ENCODE results near the gene ST13.

ST13 gene

DNA sequence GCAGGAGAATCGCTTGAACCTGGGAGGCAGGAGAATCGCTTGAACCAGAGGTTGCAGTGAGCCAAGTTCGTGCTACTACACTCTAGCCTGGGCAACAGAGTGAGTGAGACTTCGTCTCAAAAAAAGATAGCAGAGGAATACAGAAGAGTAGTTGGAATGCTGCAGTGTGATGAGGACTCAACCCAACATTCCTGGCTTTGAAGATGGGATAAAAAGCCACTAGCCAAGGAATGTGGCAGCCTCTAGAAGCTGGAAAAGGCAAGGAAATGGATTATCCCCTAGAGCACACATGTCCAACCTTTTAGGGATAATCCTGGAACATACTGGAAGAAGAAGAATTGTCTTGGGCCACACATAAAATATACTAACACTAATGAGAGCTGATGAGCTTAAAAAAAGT lies 51.2 kb downstream of the ST13 start:
- Histone ChIP-seq H4K91ac (ENCODE audit: low read depth, low read length) (no peak overlapping the region), H3K79me2 (ENCODE audit: control insufficient read depth, insufficient read depth, low read length, poor library complexity) (no peaks in the 10 kb centered on the region), H3K4me1 (ENCODE audit: control insufficient read depth in 1 of 2, insufficient read depth in 2 of 2, low read length in 2 of 2) (peaks cover 0 to 7% of the 10 kb centered on the region in 2 experiments), H3K36me3 (ENCODE audit: control insufficient read depth in 1 of 2, insufficient read depth in 2 of 2, low read length in 2 of 2) (peaks cover 2 to 6% of the 10 kb centered on the region in 2 experiments), H3K18ac (ENCODE audit: low read length) (no peak overlapping the region), H2BK120ac (ENCODE audit: insufficient read depth, low read length, poor library complexity) (no peak overlapping the region), H3K14ac (ENCODE audit: low read length) (no peak overlapping the region), H3K23ac (ENCODE audit: low read length) (no peak overlapping the region), H3K4me2 (ENCODE audit: low read length) (no peak overlapping the region), H2AK5ac (ENCODE audit: low read length) (no peak overlapping the region), H3K27me3 (ENCODE audit: insufficient read depth, low read length) (no peaks in the 10 kb centered on the region), H3K4me3 (ENCODE audit: low read depth, low read length) (no peak overlapping the region), H2BK12ac (ENCODE audit: low read length) (no peak overlapping the region), H3K79me1 (ENCODE audit: low read length) (no peaks in the 10 kb centered on the region), H4K12ac (ENCODE audit: low read depth, low read length) (no peak overlapping the region), H3K9ac (ENCODE audit: low read length) (no peak overlapping the region), H3K4ac (ENCODE audit: low read depth, low read length) (no peak overlapping the region), H4K8ac (ENCODE audit: low read depth, low read length) (no peak overlapping the region), H2BK5ac (ENCODE audit: low read depth, low read length, poor library complexity) (no peak overlapping the region), H3K9me3 (ENCODE audit: insufficient read depth, low read depth, low read length) (no peaks in the 10 kb centered on the region), H3K27ac (ENCODE audit: low read depth, low read length) (no peak overlapping the region), H2AFZ (ENCODE audit: insufficient read depth, low read length, poor library complexity) (no peak overlapping the region)
- WGBS (ENCODE audit: extremely low coverage, insufficient coverage, insufficient read length): no CpG with 5 or more reads among the region's 4 CpGs
- DNase-seq: no peak

DNA sequence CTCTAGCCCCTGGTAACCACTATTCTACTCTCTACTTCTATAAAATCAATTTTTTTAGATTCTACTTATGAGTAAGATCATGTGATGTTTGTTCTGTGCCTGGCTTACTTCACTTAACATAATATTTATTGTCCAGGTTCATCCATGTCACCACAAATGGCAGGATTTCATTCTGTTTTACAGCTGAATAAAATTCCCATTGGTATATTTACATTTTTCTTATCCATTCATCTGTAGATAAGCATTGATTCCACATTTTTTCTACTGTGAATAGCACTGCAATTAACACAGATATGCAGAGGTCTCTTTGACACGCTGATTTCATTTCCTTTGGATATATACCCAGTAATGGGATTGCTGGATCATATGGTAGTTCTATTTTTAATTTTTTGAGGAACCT lies 53.1 kb downstream of the ST13 start:
- Histone ChIP-seq H4K8ac (ENCODE audit: low read depth, low read length) (no peak overlapping the region), H3K4me1 (ENCODE audit: control insufficient read depth in 1 of 2, insufficient read depth in 2 of 2, low read length in 2 of 2) (peaks cover 0 to 7% of the 10 kb centered on the region in 2 experiments), H3K14ac (ENCODE audit: low read length) (no peak overlapping the region), H3K4me2 (ENCODE audit: low read length) (no peak overlapping the region), H4K12ac (ENCODE audit: low read depth, low read length) (no peak overlapping the region), H2AK5ac (ENCODE audit: low read length) (no peak overlapping the region), H2BK120ac (ENCODE audit: insufficient read depth, low read length, poor library complexity) (no peak overlapping the region), H3K9ac (ENCODE audit: low read length) (no peak overlapping the region), H2BK5ac (ENCODE audit: low read depth, low read length, poor library complexity) (no peak overlapping the region), H3K18ac (ENCODE audit: low read length) (no peak overlapping the region), H3K23ac (ENCODE audit: low read length) (no peak overlapping the region), H2BK12ac (ENCODE audit: low read length) (no peak overlapping the region), H3K27me3 (ENCODE audit: insufficient read depth, low read length) (no peaks in the 10 kb centered on the region), H4K91ac (ENCODE audit: low read depth, low read length) (no peak overlapping the region), H3K36me3 (ENCODE audit: control insufficient read depth in 1 of 2, insufficient read depth in 2 of 2, low read length in 2 of 2) (peaks cover 2% of the 10 kb centered on the region in 2 experiments), H3K79me2 (ENCODE audit: control insufficient read depth, insufficient read depth, low read length, poor library complexity) (no peaks in the 10 kb centered on the region), H2AFZ (ENCODE audit: insufficient read depth, low read length, poor library complexity) (no peak overlapping the region), H3K79me1 (ENCODE audit: low read length) (no peaks in the 10 kb centered on the region), H3K4me3 (ENCODE audit: low read depth, low read length) (no peak overlapping the region), H3K4ac (ENCODE audit: low read depth, low read length) (no peak overlapping the region), H3K27ac (ENCODE audit: low read depth, low read length) (no peak overlapping the region), H3K9me3 (ENCODE audit: insufficient read depth, low read depth, low read length) (no peaks in the 10 kb centered on the region)
- WGBS (ENCODE audit: extremely low coverage, insufficient coverage, insufficient read length): no CpG with 5 or more reads among the region's 1 CpG
- no peak for DNase-seq

DNA sequence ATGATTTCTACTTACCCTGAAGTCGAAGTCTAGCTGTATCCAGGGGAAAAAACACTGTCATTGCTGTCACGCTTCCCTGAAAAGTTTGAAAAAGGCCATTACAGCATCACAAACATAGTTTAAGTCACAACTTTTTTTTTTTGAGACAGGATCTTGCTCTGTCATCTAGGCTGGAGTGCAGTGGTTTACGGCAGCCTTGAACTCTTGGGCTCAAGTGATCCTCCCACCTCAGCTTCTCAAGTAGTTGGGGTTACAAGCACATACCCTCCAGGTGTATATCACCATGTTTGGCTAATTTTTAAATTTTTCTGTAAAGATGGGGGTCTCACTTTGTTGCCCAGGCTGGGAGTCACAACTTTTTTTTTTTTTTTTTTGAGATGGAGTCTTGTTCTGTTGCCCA lies 57.4 kb downstream of the ST13 start:
- H2BK120ac ChIP-seq (ENCODE audit: insufficient read depth, low read length, poor library complexity): no peak overlapping the region
- H2BK12ac ChIP-seq (ENCODE audit: low read length): no peak overlapping the region
- H3K79me1 ChIP-seq (ENCODE audit: low read length): no peaks in the 10 kb centered on the region
- no peak overlapping the region for H2AK5ac ChIP-seq (ENCODE audit: low read length)
- H3K36me3 ChIP-seq (ENCODE audit: control insufficient read depth in 1 of 2, insufficient read depth in 2 of 2, low read length in 2 of 2): peaks cover 8 to 10% of the 10 kb centered on the region in 2 experiments
- no peaks in the 10 kb centered on the region for H3K4me1 ChIP-seq (ENCODE audit: control insufficient read depth in 1 of 2, insufficient read depth in 2 of 2, low read length in 2 of 2)
- no peak overlapping the region for H4K12ac ChIP-seq (ENCODE audit: low read depth, low read length)
- H3K79me2 ChIP-seq (ENCODE audit: control insufficient read depth, insufficient read depth, low read length, poor library complexity): no peaks in the 10 kb centered on the region
- H3K4ac ChIP-seq (ENCODE audit: low read depth, low read length): no peak overlapping the region
- no peak overlapping the region for H2AFZ ChIP-seq (ENCODE audit: insufficient read depth, low read length, poor library complexity)
- H3K4me3 ChIP-seq (ENCODE audit: low read depth, low read length): no peak overlapping the region
- no peak overlapping the region for H2BK5ac ChIP-seq (ENCODE audit: low read depth, low read length, poor library complexity)
- no peak overlapping the region for H3K9ac ChIP-seq (ENCODE audit: low read length)
- WGBS (ENCODE audit: extremely low coverage, insufficient coverage, insufficient read length): no CpG with 5 or more reads among the region's 3 CpGs
- H4K91ac ChIP-seq (ENCODE audit: low read depth, low read length): no peak overlapping the region
- H3K27ac ChIP-seq (ENCODE audit: low read depth, low read length): no peak overlapping the region
- no peak for DNase-seq
- H4K8ac ChIP-seq (ENCODE audit: low read depth, low read length): no peak overlapping the region
- no peak overlapping the region for H3K23ac ChIP-seq (ENCODE audit: low read length)
- no peak overlapping the region for H3K18ac ChIP-seq (ENCODE audit: low read length)
- no peak overlapping the region for H3K4me2 ChIP-seq (ENCODE audit: low read length)
- no peak overlapping the region for H3K14ac ChIP-seq (ENCODE audit: low read length)
- no peaks in the 10 kb centered on the region for H3K27me3 ChIP-seq (ENCODE audit: insufficient read depth, low read length)
- no peaks in the 10 kb centered on the region for H3K9me3 ChIP-seq (ENCODE audit: insufficient read depth, low read depth, low read length)

DNA sequence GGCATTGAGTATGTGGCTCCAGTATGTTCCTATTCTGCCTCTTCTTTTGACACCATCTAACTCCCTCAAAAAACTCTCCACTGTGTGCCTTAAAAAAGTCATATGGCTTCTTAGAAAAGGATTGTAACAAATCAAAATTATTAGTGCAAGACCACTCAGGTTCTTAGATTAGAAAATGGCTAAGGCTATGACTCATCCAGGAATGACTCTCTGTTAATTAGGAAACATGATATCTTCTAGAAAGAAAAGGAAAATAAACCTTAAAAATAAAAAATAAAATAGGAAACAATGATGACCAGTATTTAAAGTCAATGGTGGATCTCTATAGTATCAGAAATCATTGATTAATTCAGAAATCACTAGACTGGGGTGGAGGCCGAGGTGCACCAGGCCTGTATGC lies 59.0 kb downstream of the ST13 start:
- no CpG with 5 or more reads among the region's 1 CpG for WGBS (ENCODE audit: extremely low coverage, insufficient coverage, insufficient read length)
- no peak for DNase-seq
- H3K18ac ChIP-seq (ENCODE audit: low read length): no peak overlapping the region
- H2BK12ac ChIP-seq (ENCODE audit: low read length): no peak overlapping the region
- no peak overlapping the region for H3K4me3 ChIP-seq (ENCODE audit: low read depth, low read length)
- no peaks in the 10 kb centered on the region for H3K4me1 ChIP-seq (ENCODE audit: control insufficient read depth in 1 of 2, insufficient read depth in 2 of 2, low read length in 2 of 2)
- no peaks in the 10 kb centered on the region for H3K79me2 ChIP-seq (ENCODE audit: control insufficient read depth, insufficient read depth, low read length, poor library complexity)
- H3K9me3 ChIP-seq (ENCODE audit: insufficient read depth, low read depth, low read length): no peaks in the 10 kb centered on the region
- peaks cover 7 to 14% of the 10 kb centered on the region in 2 experiments for H3K36me3 ChIP-seq (ENCODE audit: control insufficient read depth in 1 of 2, insufficient read depth in 2 of 2, low read length in 2 of 2)
- H3K27me3 ChIP-seq (ENCODE audit: insufficient read depth, low read length): no peaks in the 10 kb centered on the region
- no peak overlapping the region for H3K14ac ChIP-seq (ENCODE audit: low read length)
- H4K8ac ChIP-seq (ENCODE audit: low read depth, low read length): no peak overlapping the region
- no peak overlapping the region for H2BK120ac ChIP-seq (ENCODE audit: insufficient read depth, low read length, poor library complexity)
- H4K91ac ChIP-seq (ENCODE audit: low read depth, low read length): no peak overlapping the region
- no peak overlapping the region for H4K12ac ChIP-seq (ENCODE audit: low read depth, low read length)
- no peak overlapping the region for H3K27ac ChIP-seq (ENCODE audit: low read depth, low read length)
- no peak overlapping the region for H3K4me2 ChIP-seq (ENCODE audit: low read length)
- no peak overlapping the region for H2AFZ ChIP-seq (ENCODE audit: insufficient read depth, low read length, poor library complexity)
- H3K23ac ChIP-seq (ENCODE audit: low read length): no peak overlapping the region
- no peak overlapping the region for H2BK5ac ChIP-seq (ENCODE audit: low read depth, low read length, poor library complexity)
- no peak overlapping the region for H3K4ac ChIP-seq (ENCODE audit: low read depth, low read length)
- no peak overlapping the region for H3K9ac ChIP-seq (ENCODE audit: low read length)
- H3K79me1 ChIP-seq (ENCODE audit: low read length): no peaks in the 10 kb centered on the region
- no peak overlapping the region for H2AK5ac ChIP-seq (ENCODE audit: low read length)

Data from trophoblast cell (in vitro differentiated cells and primary cell).